RCC 7860 (cell line): Measurements from ENCODE around the gene TNNI2.
"Not testable (repeated sequence)": the region's sequence is repeated elsewhere in the genome, so short reads cannot be mapped to it uniquely, and the experiment has no call there.

Experiments
- DNase-seq: peaks from one replicate; pipeline ENCODE4 v3.0.0-alpha.2; 2015; ENCODE audit warnings: low spot score
- FAIRE-seq: peaks from 2 replicates; lab custom pipeline; 2012; peaks lifted over from hg19 to GRCh38; lab: Jason Lieb, UNC

The TNNI2 gene

GRCh38 chr11:1871531-1871930 lies 32.8 kb downstream of the TNNI2 start:
- no peak for DNase-seq
- FAIRE-seq, result no peak

DNA sequence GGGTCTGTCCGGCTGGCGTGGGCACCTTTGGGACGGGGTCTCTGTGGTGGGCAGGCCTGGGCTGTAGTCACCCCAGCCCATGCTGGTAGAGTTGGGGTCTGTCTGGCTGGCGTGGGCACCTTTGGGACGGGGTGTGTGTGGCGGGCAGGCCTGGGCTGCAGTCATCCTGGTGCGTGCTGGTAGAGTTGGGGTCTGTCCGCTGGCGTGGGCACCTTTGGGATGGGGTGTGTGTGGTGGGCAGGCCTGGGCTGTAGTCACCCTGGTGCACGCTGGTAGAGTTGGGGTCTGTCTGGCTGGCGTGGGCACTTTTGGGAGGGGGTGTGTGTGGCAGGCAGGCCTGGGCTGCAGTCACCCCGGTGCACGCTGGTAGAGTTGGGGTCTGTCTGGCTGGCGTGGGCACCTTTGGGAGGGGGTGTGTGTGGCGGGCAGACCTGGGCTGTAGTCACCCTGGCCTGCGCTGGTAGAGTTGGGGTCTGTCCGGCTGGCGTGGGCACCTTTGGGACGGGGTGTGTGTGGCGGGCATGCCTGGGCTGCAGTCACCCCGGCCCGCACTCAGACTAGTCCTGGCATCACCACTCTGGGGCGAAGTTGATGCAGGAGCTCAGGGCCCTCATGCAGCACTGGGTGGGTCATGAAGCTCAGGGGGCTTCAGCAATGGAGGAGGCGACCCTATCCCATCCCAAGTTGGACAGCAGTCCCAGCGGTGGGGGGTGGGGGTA lies 33.6 kb downstream of the TNNI2 start:
- DNase-seq, result no peak
- no peak for FAIRE-seq

DNA sequence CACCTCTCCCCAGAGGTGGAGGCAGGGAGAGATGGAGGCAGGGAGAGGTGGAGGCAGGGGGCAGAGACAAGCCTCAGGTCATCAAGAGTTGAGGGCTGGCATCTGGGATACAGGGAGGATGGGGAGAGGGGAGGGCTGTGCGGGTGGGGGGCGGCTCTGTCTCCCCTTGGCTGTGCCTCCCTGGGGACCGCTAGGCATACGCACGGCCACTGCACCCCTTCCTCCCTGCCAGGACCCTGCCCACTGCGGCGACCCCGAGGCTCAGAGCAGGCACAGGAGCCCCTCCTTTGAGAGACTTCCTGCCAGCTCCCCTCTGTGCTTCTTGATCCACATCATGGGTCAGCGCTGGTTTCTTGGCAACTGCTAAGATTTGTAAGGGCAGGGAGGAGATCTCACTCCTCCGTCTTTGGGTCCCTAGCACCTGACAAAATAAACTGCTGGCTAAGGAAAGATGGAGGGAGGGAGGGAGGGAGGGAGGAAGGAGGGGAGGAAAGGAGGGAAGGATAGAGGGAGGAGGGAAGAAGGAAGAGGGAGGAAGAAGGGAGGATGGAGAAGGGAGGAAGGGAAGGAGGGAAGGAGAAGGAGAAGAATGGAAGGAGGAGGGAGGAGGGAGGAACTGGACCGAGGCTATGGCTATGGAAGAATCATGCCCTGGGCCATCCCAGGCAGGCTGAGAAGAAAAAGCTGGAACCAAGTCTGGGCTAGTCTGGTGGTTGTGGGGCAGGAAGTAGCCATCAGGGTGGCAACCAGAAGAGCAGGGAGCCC lies 34.4 kb downstream of the TNNI2 start:
- DNase-seq (peak; percentile 29), FAIRE-seq (no peak)

DNA sequence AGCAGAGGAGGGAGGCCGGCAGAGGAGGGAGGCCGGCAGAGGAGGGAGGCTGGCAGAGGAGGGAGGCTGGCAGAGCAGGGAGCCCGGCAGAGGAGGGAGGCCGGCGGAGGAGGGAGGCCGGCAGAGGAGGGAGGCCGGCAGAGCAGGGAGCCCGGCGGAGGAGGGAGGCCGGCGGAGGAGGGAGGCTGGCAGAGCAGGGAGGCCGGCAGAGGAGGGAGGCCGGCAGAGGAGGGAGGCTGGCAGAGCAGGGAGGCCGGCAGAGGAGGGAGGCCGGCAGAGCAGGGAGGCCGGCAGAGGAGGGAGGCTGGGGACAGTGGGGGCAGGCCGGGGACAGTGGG lies 35.0 kb downstream of the TNNI2 start:
- not testable (repeated sequence) for FAIRE-seq, DNase-seq

- not testable (repeated sequence) for DNase-seq, FAIRE-seq
Observed at GRCh38 chr11:1874441-1875092, 35.8 kb downstream of the TNNI2 start.

DNA sequence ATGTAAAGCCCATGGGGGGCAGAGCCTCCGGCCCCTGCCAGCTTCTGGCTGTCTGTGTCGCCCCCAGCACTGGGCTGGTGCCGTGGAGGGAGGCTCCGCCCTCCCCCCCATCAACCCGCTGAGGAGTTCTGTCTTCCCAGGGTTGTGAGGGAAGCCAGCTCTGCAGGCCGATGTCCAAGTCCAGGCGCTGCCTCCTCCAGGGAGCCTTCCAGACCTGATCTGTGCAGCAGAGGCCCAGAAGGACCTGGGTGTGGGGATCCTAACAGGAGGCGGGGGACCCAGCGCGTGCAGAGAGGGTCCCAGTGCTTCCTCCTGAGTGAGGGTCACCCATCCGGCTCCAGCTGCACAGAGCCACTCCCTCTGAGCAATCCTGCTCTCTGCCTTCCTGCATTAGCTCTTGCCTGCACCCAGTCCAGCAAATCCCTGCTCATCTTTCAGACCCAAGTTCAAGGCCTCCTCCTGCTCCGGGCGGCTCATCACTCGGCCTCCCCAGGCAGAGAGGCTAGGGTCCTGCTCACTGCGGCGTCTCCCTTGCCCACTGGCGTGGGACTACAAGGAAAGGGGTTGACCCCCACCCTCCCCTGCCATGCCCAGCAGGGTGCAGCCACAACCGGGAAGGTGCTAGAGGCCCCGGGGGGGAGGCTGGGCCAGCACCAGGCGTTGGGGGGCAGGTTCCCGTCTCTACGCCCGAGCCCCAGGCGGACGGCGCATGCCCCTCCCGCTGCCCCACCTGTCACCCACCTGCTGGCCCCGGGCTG lies 36.5 kb downstream of the TNNI2 start:
- DNase-seq (no peak), FAIRE-seq (no peak)

DNA sequence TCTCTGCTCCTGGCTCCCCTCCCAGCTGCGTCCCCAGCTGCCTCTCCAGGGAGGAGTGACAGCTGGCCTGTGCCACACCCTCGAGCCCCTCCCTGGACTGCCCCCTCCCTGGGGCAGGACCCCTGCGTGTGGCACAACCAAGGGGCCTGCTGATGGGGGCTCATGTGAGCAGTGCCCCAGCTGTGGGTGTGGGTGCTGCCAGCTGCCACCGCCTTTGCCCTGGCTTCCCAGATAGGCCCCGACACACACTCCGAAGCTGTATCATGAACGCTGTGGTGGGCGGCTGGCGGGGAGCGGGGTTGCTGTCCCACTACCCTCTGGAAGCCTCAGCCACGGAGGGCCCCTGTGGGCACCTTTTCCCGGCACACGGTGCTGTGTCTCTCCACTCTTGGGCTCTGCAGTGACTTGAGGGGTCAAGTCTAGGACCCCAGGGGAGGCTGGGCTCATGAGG lies 37.1 kb downstream of the TNNI2 start:
- not testable (repeated sequence) for DNase-seq, FAIRE-seq

DNA sequence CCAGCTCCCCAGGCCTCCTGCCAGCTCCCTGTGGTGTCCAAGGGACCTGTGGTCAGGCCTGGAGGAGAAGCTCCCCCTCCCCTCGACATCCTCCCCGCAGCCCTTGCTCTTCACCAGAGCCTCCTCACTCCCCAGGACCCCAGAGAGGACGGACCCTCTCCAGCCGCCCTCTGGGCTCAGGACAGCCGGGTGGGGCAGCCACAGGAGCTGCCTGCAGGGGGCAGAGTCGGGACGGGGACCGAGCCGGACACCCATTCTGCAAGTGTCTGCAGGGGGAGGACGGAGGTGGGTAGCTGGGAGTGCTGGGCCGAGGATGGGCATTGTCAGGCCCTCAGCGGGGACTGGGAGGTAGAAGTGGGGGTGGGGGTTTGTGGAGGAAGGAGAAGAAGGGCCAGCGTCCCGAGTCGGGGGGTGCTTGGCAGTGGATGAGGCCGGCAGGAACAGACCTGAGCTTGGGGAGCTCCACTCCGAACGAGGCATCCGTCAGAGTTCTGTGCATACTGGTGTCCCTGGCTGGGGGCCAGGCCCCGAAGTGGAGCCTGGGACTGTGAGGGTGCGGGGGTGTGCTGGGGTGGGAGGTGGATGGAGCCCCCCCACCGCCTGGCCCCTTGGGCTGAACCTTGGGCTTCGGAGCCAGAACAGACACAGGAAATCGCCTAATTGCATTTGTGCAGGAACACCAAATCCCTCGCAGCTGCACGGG lies 37.7 kb downstream of the TNNI2 start:
- no peak for DNase-seq
- FAIRE-seq, result no peak

GRCh38 chr11:1877211-1878136 lies 38.7 kb downstream of the TNNI2 start:
- no peak for FAIRE-seq
- DNase-seq, result no peak

- FAIRE-seq (no peak), DNase-seq (no peak)
Observed at GRCh38 chr11:1878137-1879031, 39.6 kb downstream of the TNNI2 start.

- FAIRE-seq, result no peak
- no peak for DNase-seq
Observed at GRCh38 chr11:1879342-1879940, 40.7 kb downstream of the TNNI2 start.

DNA sequence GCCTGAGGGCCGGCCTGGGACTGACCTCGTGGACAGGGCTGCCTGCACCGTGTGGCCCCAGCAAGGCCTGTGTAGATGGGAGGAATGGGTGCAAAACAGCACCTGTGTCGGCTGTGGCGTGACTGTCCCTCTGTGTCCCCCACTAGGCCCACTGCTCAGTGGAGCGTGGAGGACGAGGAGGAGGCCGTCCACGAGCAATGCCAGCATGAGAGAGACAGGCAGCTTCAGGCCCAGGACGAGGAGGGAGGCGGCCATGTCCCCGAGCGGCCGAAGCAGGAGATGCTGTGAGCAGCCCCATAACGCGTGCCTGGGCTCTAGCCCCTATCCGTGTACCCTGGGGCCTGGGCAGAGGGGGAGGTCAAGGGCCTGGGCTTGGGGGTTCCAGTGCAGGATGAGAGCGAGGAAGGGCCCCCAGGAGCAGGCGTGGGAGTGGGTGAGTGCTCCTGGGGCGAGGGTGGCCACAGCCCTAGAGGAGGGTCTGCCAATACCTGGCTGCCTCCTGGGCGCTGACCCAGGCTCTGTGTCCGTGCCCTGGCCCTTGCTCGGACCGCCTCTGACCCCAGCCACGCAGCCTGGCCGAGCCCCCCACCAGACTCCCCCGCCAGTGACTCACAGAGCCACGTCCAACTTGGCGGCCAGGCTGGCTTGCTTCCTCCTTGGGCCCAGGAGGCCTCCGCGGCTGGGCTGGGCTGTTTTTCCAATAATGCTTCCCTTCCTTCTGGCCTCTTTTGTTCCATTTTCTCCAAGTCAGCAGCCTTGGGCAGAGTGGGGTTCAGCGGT lies 41.4 kb downstream of the TNNI2 start:
- FAIRE-seq, result no peak
- DNase-seq, result no peak

DNA sequence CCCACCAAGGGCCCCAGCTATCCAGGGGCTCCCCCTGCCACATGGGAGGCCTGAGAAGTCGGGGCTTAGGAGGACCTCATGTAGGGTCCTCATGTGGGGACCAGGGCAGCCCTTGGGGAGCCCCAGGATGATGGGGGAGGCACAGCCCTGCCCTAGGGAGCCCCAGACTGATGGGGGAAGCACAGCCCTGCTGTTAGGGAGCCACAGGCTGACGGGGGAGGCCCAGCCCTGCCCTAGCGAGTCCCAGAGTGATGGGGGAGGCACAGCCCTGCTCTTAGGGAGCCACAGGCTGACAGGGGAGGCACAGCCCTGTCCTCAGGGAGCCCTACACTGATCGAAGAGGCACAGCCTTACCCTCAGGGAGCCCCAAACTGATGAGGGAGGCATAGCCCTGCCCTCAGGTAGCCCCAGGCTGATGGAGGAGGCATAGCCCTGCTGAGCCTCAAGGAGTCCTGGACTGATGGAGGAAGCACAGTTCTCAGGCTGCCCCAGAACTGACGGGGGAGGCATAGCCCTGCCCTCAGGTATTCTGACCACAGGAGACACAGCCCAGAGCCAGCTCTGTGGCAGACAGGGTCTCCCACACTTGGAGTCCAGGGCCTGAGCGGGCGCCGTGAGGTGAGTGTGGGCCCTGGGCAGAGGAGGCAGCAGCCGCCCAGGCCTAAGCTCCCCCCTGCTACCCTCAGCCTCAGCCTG lies 42.1 kb downstream of the TNNI2 start:
- DNase-seq (no peak), FAIRE-seq (no peak)

GRCh38 chr11:1881442-1882264 lies 42.9 kb downstream of the TNNI2 start:
- DNase-seq (no peak), FAIRE-seq (no peak)

DNA sequence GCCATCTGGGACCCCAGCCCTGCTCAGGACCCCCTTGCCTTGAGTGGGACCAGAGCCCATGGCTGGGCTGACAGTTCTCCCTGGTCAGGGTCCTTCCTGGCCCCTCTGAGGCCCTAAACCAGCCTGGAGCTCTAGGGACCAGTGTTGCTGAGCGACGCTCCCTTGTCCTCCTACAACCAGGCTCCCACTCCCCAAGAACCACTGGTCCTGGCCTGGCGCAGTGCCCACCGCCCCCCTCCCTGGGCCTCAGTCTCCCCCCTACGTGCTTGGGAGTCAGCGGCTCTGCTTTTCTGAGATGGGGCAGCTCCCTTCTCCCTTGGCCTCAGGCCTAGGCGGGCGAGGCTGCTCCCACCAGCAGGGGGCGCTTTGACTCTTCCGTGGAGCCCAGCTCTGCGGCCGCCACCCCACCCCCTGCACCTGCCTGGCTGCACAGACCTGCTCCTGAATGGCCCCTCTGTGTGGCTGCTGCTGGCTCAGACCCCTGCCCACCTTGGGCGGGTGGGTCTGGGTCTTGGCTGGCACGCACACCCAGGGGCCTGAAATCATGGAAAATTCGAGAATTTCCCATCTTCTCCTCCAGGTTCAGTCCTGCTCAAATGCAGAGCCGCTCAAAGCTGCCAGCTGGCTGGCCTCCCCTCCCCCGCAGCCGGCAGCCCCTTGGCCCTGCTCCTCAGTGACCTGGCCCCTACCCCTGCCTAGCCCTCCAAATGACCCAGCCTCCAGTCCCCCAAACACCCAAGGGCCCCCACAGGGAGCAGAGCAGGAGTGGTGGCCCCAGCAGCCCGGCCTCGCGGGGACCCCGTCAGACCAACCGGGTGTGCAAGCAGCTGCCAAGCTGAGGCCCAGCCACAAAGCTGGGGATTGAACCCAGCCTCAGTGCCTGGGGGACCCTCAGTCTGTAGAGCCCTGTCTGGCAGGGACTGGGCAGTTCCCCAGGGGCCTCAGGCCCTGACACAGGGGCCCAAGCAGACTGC lies 43.8 kb downstream of the TNNI2 start:
- DNase-seq (no peak), FAIRE-seq (no peak)
